GM11168 (cell line): ENCODE measurements around the gene BAG5.
"Not testable (repeated sequence)": the region's sequence is repeated elsewhere in the genome, so short reads cannot be mapped to it uniquely, and the experiment has no call there.

Source experiments
- in situ Hi-C: fragments of 300-500 bp; cut with MboI; formaldehyde crosslinking; loops from one replicate; pipeline ENCODE4 v1.12.0; 2022; ENCODE audit warnings: low sequenced_read_pairs; ENCODE audit not compliant: unreplicated experiment

The BAG5 gene

GRCh38 chr14:103562429-103563225 lies at the start of gene BAG5, which contains the start of gene COA8:
Gene BAG5 (minus strand): TSS chr14:103562657. CDS start chr14:103561164, 1,493 bp downstream.
Gene COA8 (plus strand): TSS chr14:103562960. CDS start chr14:103563002, 42 bp downstream.
- in situ Hi-C loops: no loop called here

GRCh38 chr14:103611215-103611614 lies 48.8 kb upstream of the BAG5 start:
- in situ Hi-C loops: no loop called here

- in situ Hi-C loops: not testable (repeated sequence)
These were observed 46.6 kb upstream of the BAG5 start for GRCh38 chr14:103609081-103609480.

- in situ Hi-C loops: no loop called here
These were observed 45.4 kb upstream of the BAG5 start for GRCh38 chr14:103607822-103608221.

- in situ Hi-C loops: no loop called here
These were observed 44.7 kb upstream of the BAG5 start for GRCh38 chr14:103606963-103607668.

- in situ Hi-C loops: no loop called here
These were observed 42.2 kb upstream of the BAG5 start for GRCh38 chr14:103604620-103605019.

GRCh38 chr14:103600503-103600902 lies 38.0 kb upstream of the BAG5 start:
- in situ Hi-C loops: no loop called here

- in situ Hi-C loops: loop anchor here (25.0 kb wide), 1 partner anchor 90 kb away; no protein-coding TSS in a partner anchor
These were observed 35.3 kb upstream of the BAG5 start for GRCh38 chr14:103597623-103598377.

- in situ Hi-C loops: loop anchor here (25.0 kb wide), 1 partner anchor 93 kb away; no protein-coding TSS in a partner anchor
These were observed 31.8 kb upstream of the BAG5 start for GRCh38 chr14:103594265-103594664.

- in situ Hi-C loops: loop anchor here (25.0 kb wide), 1 partner anchor 94 kb away; no protein-coding TSS in a partner anchor
These were observed 31.1 kb upstream of the BAG5 start for GRCh38 chr14:103593577-103593976.

- in situ Hi-C loops: loop anchor here (25.0 kb wide), 1 partner anchor 103 kb away; no protein-coding TSS in a partner anchor
These were observed 22.0 kb upstream of the BAG5 start for GRCh38 chr14:103584326-103584915.

- in situ Hi-C loops: loop anchor here (25.0 kb wide), 1 partner anchor 105 kb away; no protein-coding TSS in a partner anchor
These were observed 19.7 kb upstream of the BAG5 start for GRCh38 chr14:103581954-103582703.

GRCh38 chr14:103581206-103581605 lies 18.7 kb upstream of the BAG5 start:
- in situ Hi-C loops: loop anchor here (25.0 kb wide), 1 partner anchor 106 kb away; no protein-coding TSS in a partner anchor

GRCh38 chr14:103578401-103579075 lies 16.1 kb upstream of the BAG5 start:
- in situ Hi-C loops: loop anchor here (25.0 kb wide), 1 partner anchor 109 kb away; no protein-coding TSS in a partner anchor

GRCh38 chr14:103576371-103577024 lies 14.0 kb upstream of the BAG5 start:
- in situ Hi-C loops: loop anchor here (25.0 kb wide), 1 partner anchor 111 kb away; no protein-coding TSS in a partner anchor

GRCh38 chr14:103574707-103575285 lies 12.3 kb upstream of the BAG5 start:
- in situ Hi-C loops: loop anchor here (25.0 kb wide), 1 partner anchor 113 kb away; no protein-coding TSS in a partner anchor

- in situ Hi-C loops: no loop called here
These were observed 11.6 kb upstream of the BAG5 start for GRCh38 chr14:103574104-103574503.

- in situ Hi-C loops: no loop called here
These were observed 7.0 kb upstream of the BAG5 start for GRCh38 chr14:103569408-103569807.
